GM19328 (cell line): ENCODE measurements around the gene FCAMR.

ENCODE experiments used
- ATAC-seq: cut with Tn5 transposase; IDR thresholded peaks from one replicate; pipeline ENCODE4 v1.9.1; 2021; ENCODE audit warnings: mild to moderate bottlenecking, moderate library complexity; ENCODE audit not compliant: unreplicated experiment

FCAMR gene

GRCh38 chr1:206912445-206913095 is 57.7 kb downstream of the FCAMR start:
- ATAC-seq = no peak

GRCh38 chr1:206911064-206911663 is 59.1 kb downstream of the FCAMR start:
- no peak for ATAC-seq

- no peak for ATAC-seq
Observed at GRCh38 chr1:206909883-206910318, 60.4 kb downstream of the FCAMR start.

- no peak for ATAC-seq
Observed at GRCh38 chr1:206909161-206909882, 60.9 kb downstream of the FCAMR start.

GRCh38 chr1:206908038-206908437 is 62.2 kb downstream of the FCAMR start:
- ATAC-seq = no peak
